ENCODE results near the gene CYTL1.

DNA sequence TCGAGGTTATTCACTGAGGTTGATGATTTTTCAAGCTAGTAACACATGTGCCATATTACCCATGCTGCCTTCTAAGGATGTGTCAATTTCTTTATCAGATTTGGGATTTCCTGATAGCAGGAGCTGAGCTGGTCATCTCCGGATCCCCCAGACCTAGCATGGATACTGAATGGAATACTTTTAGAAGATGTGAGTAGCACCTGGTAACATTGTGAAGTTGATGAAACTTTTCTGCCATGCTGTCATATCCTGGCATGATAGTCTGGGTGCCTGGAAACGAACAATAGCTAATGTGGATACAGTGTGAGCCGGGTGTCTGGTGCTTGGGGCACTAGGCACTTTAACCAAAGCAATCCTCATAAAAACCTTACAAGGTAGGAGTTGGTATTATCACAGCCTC, 11.0 kb upstream of the CYTL1 start:
- TF ChIP-seq EZH2phosphoT487 (IDR thresholded peaks at IDR 0.05; ENCODE audit: low read depth) (no peak), CTCF (IDR thresholded peaks at IDR 0.05; ENCODE audit: low read depth, low read length) (no peak)

All from OCI-LY3 (cell line).